GM12891 (cell line): ENCODE data around the gene PRRC1.

Source experiments
- POLR2A ChIP-seq: IDR thresholded peaks from 2 replicates; pipeline ENCODE4 v1.6.1; 2011; ENCODE audit warnings: low read depth, low read length, control low read depth
- POLR2AphosphoS5 ChIP-seq: IDR thresholded peaks from 2 replicates; pipeline ENCODE4 v1.6.1; 2011; ENCODE audit warnings: low read depth, low read length, control low read depth
- TAF1 ChIP-seq: IDR thresholded peaks from 2 replicates; pipeline ENCODE4 v1.6.1; 2011; ENCODE audit warnings: low read depth, low read length, control low read depth

- TF ChIP-seq POLR2A (no peak), POLR2AphosphoS5 (no peak), TAF1 (no peak)
Measured at GRCh38 chr5:127602896-127603844, 85.7 kb downstream of the PRRC1 start.
